Thoracic aorta (tissue), 2 donors: ENCODE data around the gene LRP4. TPM values are rescaled to one million over a fixed set of nuclear protein-coding genes. Genes with fewer than 3 reads are reported as not detected.

Source experiments
- ATAC-seq: fragments of 150-250 bp; one replicate; pipeline ENCODE4 v1.8.0; 2017; ENCODE audit warnings: low read depth; ENCODE audit not compliant: insufficient number of reproducible peaks, low FRiP score
- DNase-seq: peaks from one replicate; pipeline ENCODE4 v3.0.0-alpha.2; 2020; ENCODE audit warnings: low spot score
- H3K27ac ChIP-seq, 2 donors: fragments of 200-600 bp; sonication (generic); 1 replicate in 1 of 2; 2 replicates in 1 of 2; pipeline ENCODE4 v1.5.1; 2016; ENCODE audit warnings: mild to moderate bottlenecking in 2 of 2, moderate library complexity in 2 of 2
- H3K27me3 ChIP-seq: fragments of 200-600 bp; sonication (generic); replicated peaks from 2 replicates; pipeline ENCODE4 v1.6.0; 2016; ENCODE audit warnings: mild to moderate bottlenecking; ENCODE audit not compliant: insufficient read depth
- H3K36me3 ChIP-seq: fragments of 200-600 bp; sonication (generic); one replicate; pipeline ENCODE4 v1.5.1; 2016
- H3K4me1 ChIP-seq, 2 donors: fragments of 200-600 bp; sonication (generic); 1 replicate in 1 of 2; 2 replicates in 1 of 2; pipeline versions ENCODE4 v1.5.1 to v1.6.0; 2016; ENCODE audit warnings: low read depth in 2 of 2, mild to moderate bottlenecking in 1 of 2; ENCODE audit not compliant: control insufficient read depth in 1 of 2
- H3K4me3 ChIP-seq: fragments of 200-600 bp; sonication (generic); 2 replicates; pipeline ENCODE4 v1.5.1; 2016; ENCODE audit warnings: mild to moderate bottlenecking
- H3K9me3 ChIP-seq: fragments of 200-600 bp; sonication (generic); 2 replicates; pipeline ENCODE4 v1.5.1; 2016
- CTCF ChIP-seq: fragments of 200-600 bp; sonication (generic); IDR thresholded peaks from one replicate; pipeline ENCODE4 v1.5.1; 2019; ENCODE audit warnings: antibody characterized with exemption
- total RNA-seq, 2 donors: library from RNA; depleted of rRNA; stranded (reverse); fragments of >200 nt; gene quantifications; one replicate each; pipeline versions ENCODE4 v1.1.0 to v1.2.3, GENCODE V29; 2016

Gene LRP4
- total RNA-seq, 2 donors from 2014 or later: 8.4 to 21.2 TPM

GRCh38 chr11:46898396-46899095 is 19.8 kb downstream of the LRP4 start:
- Histone ChIP-seq H3K27me3 (no peaks in the 10 kb centered on the region), H3K9me3 (no peaks in the 10 kb centered on the region), H3K36me3 (no peaks in the 10 kb centered on the region), H3K27ac (no peak overlapping the region), H3K4me1 (peaks cover 0 to 7% of the 10 kb centered on the region in 2 donors), H3K4me3 (no peak overlapping the region)
- TF ChIP-seq CTCF: no peak
- no peak for DNase-seq
- ATAC-seq: no peak

GRCh38 chr11:46896719-46897406 is 21.5 kb downstream of the LRP4 start:
- Histone ChIP-seq H3K4me3 (no peak overlapping the region), H3K36me3 (no peaks in the 10 kb centered on the region), H3K27me3 (no peaks in the 10 kb centered on the region), H3K27ac (no peak overlapping the region), H3K4me1 (peaks cover 0 to 7% of the 10 kb centered on the region in 2 donors), H3K9me3 (no peaks in the 10 kb centered on the region)
- no peak for TF ChIP-seq CTCF
- DNase-seq (no peak), ATAC-seq (no peak)

GRCh38 chr11:46895821-46896220 is 22.5 kb downstream of the LRP4 start:
- no peak overlapping the region for H3K4me3 ChIP-seq
- no peaks in the 10 kb centered on the region for H3K27me3 ChIP-seq
- ATAC-seq (no peak), DNase-seq (no peak)
- H3K9me3 ChIP-seq: no peaks in the 10 kb centered on the region
- H3K27ac ChIP-seq: no peak overlapping the region
- peaks cover 0 to 7% of the 10 kb centered on the region in 2 donors for H3K4me1 ChIP-seq
- TF ChIP-seq CTCF: no peak
- H3K36me3 ChIP-seq: no peaks in the 10 kb centered on the region

- H3K4me1 ChIP-seq: peaks cover 0 to 7% of the 10 kb centered on the region in 2 donors
- DNase-seq (no peak), ATAC-seq (no peak)
- H3K27me3 ChIP-seq: no peaks in the 10 kb centered on the region
- no peaks in the 10 kb centered on the region for H3K36me3 ChIP-seq
- H3K9me3 ChIP-seq: no peaks in the 10 kb centered on the region
- no peak for TF ChIP-seq CTCF
- H3K4me3 ChIP-seq: no peak overlapping the region
- no peak overlapping the region for H3K27ac ChIP-seq
These were observed 23.4 kb downstream of the LRP4 start for GRCh38 chr11:46894961-46895360.

- no peak for TF ChIP-seq CTCF
- H3K27me3 ChIP-seq: no peaks in the 10 kb centered on the region
- no peak overlapping the region for H3K4me3 ChIP-seq
- DNase-seq: no peak
- ATAC-seq: no peak
- H3K27ac ChIP-seq: no peak overlapping the region
- H3K4me1 ChIP-seq: peaks cover 0 to 7% of the 10 kb centered on the region in 2 donors
- no peaks in the 10 kb centered on the region for H3K36me3 ChIP-seq
- H3K9me3 ChIP-seq: no peaks in the 10 kb centered on the region
These were observed 23.8 kb downstream of the LRP4 start for GRCh38 chr11:46894506-46894905.
